Measurements from ENCODE around the gene SLC24A3.

Gene SLC24A3

DNA sequence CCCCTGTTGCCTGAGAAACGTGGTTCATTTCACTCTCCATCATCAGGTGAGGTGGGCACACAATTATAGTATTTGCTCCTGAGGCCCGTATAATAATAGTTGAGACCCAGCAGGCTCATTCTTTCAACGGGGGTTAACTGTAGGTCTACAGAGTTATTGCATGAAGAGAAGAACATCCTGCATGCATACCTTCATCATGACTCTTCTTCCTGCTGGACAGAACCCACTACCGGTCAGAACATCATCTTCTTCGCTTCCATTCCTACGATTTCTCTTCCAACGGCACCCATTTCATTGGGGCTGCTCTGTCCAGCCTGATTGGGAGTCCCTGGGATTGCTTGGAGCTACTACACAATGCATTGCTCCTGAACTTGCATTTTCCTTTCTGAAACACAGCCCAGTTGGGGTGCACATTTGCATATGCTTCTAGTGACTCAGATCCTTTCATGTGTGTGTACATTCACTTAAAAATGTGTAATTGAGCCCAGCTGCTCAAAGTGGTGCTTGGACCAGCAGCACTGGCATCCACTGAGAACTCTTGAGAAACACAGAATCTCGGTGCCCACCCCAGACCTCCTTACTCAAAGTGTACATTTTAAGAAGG is 57.4 kb downstream of the SLC24A3 start:
- in situ Hi-C loops (cut with MboI; ENCODE audit: low sequenced_read_pairs) = no loop called here

DNA sequence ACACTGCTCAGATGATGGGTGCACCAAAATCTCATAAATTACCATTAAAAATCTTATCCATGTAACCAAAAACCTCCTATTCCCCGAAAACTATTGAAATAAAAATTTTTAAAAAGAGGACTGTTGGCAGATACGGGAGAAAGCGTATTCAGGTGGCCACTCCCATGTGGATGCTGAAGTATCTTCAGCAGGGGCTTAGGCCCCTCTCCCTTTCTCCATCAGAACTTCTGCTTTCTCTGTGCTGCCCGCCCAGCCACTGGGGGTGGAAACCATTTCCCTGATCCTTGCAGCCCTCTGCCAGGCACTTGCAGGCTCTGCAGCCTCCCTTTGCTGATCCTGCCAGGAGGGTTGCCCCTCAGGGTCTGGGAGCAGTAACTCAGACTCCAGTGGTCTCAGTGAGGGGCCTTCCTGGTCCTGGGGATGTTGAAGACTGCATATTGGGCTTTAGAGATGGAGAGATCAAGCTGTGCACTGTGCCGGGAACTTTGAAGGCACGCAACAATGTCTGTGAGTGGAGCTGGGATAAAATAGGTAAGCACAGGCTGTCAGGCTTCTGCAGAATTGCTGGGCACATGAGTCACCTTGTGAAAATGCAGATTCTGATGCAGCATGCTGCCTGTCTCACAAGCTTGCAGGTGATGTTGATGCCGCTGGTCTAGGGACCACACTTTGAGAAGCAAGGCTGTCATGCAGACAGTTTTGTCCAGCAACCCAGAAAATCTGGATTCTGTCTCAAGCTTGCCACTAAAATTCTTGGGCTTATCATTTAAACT is 59.6 kb downstream of the SLC24A3 start:
- in situ Hi-C loops (cut with MboI; ENCODE audit: low sequenced_read_pairs) = no loop called here

DNA sequence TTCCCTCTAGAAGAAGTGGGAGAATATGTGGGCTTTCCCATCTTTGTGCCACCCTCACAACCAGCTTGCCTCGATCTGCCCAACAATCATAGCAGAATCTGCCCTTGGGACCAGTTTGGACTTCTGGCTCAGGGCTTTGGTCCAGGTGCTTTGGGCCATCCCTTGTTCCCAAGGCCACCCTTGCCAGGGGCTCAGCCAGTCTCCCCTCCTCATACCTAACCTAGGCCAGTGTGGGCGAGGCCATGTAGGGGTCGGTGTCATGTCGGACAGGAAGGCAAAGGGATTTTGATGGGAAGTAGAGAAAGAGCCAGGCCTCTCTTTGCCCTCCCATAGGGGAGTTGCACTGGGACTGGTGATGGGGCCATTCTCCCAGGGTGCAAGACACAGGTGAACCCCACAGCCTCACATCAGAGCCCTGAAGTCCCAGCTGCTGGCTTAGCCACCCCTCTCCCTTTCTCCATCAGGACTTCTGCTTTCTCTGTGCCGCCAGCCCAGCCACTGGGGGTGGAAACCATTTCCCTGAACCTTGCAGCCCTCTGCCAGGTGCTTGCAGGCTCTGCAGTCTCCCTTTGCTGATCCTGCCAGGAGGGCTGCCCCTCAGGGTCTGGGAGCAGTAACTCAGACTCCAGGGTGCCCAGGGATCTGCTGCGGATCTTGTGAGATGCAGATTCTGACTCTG is 60.7 kb downstream of the SLC24A3 start:
- in situ Hi-C loops (cut with MboI; ENCODE audit: low sequenced_read_pairs) = no loop called here

DNA sequence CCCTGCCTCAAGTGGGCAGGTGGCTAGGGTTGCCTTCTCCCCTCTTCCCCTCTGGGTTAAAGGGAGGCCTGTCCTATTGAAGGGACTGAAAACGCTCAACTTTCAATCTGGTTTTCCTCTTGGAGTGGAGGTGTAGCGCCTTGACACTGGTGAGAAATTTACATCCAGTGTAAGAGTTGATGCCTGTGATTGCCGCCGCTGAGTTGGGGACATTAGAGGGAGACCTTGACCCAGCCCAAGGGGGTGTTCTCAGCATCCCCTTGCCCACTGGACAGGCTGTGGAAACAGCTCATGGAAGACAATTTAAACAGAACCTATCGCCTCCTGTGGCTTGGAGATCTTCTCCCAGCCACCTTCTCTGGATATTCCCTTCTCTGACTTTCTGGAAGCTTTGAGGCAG is 61.6 kb downstream of the SLC24A3 start:
- in situ Hi-C loops (cut with MboI; ENCODE audit: low sequenced_read_pairs) = no loop called here

DNA sequence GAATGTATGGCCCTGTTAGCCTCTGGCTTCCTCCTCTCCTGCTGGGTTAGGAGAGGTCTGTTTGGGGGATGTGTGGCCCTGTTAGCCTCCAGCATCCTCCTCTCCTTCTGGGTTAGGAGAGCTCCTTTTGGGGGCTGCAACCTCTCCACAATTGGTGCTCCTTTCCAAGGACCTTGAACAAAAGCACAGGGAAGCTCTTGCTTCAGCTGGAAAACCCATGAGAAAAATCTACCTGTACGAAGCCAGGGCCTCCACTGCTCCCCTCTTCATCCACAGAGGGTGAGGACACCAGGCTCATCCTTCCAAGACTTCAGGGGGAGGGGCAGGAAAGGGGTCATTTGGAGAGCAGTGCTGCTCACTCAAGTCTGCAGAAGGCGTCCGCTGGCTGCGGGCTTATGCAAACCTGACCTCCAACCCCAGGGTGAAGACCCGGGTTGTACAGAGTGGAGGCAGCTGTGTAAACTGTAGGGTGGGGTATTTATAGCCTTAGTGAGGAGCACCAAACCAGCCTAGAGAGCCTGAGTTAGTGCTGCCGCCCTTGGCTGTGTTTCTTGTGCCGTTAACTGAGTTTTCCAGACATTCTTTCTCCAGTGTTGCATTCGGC is 62.1 kb downstream of the SLC24A3 start:
- in situ Hi-C loops (cut with MboI; ENCODE audit: low sequenced_read_pairs) = no loop called here

DNA sequence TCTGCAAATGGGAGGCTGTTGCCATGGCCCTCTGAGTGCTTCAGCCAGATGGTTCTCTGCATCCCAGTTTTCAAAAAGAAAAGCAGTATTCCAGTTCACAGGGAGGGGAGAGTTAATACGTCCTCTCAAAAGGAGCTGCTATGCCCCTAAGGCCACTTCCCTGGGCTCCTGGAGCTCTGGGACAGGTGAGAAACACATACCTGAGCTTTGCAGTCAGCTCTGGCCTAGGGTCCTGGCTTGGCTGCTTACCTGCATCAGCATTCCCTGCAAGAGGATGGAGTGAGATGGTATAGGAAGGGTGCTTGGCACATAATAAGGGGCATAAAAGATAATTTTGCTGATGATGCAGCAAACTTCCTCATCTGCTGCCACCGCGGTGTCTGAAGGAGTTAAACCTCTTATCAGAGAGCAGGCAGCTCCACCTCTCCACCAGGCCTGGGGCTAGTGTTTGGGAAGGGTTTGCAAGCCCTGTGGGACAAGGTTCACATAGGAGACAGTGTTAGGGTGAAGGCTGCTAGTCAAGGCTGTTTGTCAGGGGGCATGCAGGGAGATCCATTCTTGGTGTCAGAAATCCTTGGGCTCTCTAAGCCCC is 62.7 kb downstream of the SLC24A3 start:
- in situ Hi-C loops (cut with MboI; ENCODE audit: low sequenced_read_pairs) = no loop called here

DNA sequence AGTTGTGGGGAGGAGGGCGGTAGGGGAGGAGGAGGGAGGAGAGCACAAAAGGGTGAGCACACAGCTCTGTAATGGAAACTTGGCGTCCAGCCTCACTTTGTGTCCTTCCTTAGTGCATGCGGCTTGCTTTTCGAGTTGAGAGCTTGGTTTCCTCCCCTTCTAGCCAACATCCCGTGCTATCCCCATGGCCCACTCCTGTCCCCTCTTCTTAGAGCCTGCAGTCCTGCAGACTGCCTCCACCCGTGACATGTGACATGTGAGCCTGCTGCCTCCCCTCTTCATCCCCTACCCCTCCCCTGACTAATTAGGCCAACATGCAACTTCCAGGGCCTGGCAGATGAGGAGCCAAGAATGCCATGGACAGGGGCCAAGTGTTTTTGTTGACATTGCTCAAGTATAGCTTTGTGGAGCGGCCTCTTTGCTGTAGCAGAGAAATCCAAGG is 63.2 kb downstream of the SLC24A3 start:
- in situ Hi-C loops (cut with MboI; ENCODE audit: low sequenced_read_pairs) = no loop called here

DNA sequence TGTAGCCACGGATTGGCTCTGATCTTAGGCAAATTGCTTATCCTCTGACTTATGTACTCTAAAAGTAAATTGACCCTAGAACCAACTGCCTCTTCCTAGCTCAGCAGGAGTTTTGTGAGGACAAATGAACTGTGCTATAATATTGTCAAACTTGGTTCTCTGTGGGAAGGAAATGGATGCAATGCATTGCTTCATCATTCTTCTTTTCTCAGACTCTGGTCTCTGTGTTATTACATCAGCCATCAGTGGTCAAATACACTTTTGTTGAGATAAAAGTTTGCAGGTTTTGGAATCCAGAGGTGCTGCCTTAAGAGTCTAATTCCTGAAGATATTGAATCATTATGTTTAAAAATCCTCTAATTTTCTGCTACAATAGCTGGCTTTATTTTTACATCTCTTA is 64.9 kb downstream of the SLC24A3 start:
- in situ Hi-C loops (cut with MboI; ENCODE audit: low sequenced_read_pairs) = no loop called here

DNA sequence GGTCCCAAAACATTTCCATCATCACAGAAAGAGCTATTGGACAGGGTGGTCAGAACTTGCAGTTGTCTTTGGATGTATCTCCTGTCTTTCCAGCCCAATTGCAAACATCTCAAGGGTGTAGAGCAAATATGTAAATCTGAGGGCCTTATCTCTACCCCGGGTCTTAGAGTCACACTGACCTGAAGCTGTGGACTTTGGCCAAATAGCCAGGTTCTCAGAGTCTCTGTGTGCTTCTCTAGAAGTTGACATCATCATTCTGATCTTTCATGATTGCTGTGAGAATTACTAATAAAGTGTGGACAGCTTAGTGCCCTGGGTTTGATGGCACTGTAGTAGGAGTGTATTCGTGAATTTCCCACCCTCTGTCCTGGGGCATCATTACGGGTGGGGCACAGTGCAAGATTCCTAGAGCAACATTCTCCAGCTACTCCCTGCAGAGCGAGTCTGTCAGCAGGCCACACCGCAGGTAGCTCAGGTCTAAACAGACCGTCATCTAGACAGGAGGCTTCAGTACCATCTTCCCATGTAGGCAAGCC is 71.1 kb downstream of the SLC24A3 start:
- in situ Hi-C loops (cut with MboI; ENCODE audit: low sequenced_read_pairs) = no loop called here

DNA sequence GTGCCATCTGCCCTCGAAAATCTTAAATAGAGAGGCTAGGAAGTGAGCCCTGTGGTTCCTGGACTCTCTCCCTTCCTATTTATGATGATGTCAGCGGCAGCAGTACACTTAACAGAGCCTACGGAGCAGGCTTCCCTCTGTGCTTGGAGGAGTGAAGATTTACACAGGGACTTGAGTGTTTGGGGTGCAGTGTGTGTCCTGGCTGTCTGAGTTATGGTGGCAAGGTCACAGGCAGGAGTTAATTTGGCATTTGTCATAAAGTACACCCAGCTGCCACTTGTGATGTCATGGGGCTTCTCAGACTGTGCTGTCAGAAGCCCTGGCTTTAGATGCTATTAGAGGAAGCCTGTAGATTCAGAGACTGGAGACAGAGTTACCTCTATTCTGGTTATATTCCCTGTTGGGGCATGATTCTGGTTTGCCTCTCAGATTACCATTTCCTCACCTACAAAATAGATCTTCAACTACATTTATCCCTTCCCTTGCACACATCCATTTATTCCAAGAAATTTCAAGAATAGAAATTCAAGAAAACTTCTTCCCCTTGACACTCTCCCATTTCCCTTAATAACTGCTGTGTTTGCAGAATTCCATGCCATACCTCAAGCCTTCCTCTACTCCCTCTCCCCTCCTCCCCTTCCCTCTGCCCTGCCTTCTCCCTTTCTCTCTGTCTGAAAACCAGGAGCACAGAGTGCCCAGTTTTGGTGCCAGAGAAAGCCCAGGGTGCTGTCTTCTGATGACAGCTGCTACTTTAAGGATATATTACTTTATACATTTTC is 72.1 kb downstream of the SLC24A3 start:
- in situ Hi-C loops (cut with MboI; ENCODE audit: low sequenced_read_pairs) = no loop called here

DNA sequence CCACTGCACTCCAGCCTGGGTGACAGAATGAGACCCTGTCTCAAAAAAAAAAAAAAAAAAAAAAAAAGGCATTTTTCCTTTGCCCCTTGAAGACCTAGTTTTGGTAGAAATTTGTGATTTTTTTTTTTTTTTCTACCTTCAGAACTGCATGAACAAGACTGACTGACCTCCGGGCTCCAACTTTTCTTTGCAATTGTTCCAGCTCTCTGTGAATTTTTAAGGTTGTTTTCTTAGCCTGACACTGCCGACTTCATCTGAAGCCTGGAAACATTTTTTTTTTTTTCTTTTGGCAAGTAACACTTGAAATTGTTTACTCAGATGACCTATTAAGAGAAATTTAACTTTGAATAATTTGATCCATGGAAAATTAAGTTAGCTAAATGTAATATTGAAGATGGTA is 73.0 kb downstream of the SLC24A3 start:
- in situ Hi-C loops (cut with MboI; ENCODE audit: low sequenced_read_pairs) = no loop called here

DNA sequence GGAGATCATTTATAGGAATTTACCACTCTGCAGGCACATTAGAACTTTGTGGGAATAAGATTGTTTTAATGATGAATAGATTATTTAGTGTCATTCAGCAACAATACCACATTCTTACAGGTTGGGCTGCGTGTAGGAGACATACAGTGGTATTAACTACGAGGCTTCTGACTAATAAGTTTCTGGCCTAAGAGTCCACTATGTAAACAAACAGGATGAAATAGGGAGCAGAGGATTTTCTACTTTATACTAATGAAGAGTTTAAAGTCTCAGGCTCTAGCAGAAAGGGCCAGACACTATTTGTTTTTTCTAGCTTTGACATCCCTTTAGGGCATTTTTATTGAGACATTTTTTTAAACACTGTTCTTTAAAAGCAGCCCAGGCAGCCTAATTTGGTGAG is 75.6 kb downstream of the SLC24A3 start:
- in situ Hi-C loops (cut with MboI; ENCODE audit: low sequenced_read_pairs) = no loop called here

DNA sequence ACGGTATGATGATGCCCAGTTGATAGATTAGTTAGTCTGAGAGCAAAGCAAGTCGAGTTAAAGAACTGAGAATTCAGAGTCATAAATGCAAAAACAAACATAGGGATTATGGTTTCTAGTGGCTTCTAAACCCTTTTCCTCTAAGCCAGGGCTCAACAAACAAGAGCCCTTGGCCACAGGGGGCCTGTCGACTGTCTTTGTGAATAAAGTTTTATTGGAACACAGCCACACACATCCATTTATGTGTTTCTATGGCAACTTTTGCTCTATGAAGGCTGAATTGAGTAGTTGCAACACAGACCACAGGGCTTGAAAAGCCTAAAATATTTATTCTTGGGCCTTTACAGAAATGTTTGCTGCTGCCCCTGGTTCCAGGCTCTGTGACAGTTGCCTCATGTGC is 76.2 kb downstream of the SLC24A3 start:
- in situ Hi-C loops (cut with MboI; ENCODE audit: low sequenced_read_pairs) = no loop called here

DNA sequence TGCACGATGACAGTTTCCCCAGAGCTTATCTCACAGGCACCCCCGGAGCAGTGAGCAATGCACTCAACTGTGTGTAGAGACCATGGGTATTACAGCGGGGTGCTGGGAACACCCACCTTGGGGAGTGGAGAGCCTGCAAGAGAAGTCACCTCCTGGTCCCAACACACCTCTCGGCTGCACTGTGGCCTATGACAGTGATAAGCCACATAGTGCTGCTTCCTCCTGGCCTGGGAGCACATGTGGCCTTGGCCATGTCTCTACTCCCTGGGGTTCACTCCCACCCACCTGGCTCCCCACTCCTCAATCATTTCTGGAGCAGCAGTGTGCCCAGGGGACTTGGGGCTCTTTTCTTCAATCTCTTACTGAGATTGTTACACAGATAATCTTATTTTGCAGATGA is 77.0 kb downstream of the SLC24A3 start:
- in situ Hi-C loops (cut with MboI; ENCODE audit: low sequenced_read_pairs) = no loop called here

DNA sequence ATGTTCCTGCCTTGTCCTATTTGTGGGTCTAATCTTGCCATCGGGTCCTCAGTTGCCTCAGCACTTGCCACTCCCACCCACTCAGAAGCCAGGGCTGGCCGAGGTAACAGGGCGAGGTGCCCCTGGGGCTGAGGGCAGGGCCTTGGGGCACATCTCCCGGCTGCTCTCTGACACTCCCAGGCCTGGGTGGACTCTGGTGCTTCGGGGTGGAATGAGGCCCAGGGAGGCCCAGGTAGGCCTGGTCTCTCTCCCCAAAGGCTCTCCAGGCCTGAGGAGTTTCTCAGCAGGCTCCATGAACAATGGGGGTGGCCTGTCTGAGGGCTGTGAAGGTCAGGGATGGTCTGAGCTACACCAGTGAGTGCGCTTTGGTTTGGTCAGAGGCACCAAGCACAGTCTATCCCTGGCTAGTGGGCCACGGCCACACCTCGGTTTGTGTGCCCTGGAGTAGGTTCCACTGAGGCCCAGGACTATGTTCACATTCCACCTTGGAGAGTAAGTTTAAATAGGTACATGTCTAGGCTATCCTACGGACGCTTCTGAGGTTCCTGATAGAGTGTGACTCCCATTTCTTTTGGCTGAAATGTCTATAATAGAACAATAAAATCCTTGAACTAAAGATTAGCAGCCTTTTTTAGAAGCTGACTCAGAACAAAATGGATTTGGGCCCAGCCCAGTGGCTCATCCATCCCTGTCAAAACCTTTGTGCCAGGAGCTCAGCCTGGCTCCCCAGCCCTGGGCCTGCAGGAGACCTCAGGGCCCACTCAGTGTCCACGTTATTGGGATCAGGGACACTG is 78.8 kb downstream of the SLC24A3 start:
- in situ Hi-C loops (cut with MboI; ENCODE audit: low sequenced_read_pairs) = no loop called here

DNA sequence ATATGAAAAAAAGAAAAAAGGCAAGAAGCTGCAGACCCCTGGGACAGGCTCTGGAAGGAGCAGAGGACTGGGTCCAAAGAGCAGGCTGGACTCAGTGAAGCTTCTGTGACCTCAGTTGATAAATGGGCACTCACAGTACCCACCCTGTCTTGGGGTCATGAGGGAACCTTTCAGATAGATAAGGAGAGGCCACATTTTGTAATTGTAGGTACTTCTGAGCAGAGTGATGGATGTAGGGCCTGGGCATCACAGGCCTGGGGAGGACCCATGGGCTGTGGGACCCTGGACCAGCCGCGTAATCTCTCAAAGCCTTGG is 79.3 kb downstream of the SLC24A3 start:
- in situ Hi-C loops (cut with MboI; ENCODE audit: low sequenced_read_pairs) = no loop called here

DNA sequence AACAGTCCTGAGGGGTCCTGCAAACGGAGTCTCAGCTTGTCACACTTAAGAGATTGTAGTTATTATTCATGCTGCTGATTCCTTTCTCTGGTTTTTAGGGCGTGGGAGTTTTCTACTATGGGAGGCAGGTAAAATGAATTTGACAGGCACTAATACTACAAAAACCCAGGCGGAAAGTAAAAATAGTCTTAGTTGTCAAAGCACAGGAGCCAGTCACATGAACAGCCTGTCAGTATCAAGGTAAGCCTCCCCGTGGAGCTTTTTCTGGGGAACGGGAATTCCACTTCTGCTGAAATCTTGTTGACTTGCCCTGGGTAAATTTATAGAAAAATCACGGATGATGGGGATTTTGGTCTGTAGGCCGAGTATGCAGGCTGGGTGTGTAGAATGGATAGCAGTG is 79.8 kb downstream of the SLC24A3 start:
- in situ Hi-C loops (cut with MboI; ENCODE audit: low sequenced_read_pairs) = no loop called here

DNA sequence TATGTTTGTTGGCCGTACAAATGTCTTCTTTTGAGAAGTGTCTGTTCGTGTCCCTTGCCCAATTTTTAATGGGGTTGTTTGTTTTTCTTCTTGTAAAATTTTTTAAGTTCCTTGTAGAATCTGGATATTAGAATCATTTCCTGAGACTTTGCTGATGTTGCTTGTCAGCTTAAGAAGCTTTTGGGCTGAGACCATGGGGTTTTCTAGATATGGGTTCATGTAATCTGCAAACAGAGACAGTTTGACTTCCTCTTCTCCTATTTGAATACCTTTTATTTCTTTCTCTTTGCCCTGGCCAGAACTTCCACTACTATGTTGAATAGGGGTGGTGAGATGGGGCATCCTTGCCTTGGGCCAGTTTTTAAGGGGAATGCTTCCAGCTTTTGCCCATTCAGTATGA is 82.6 kb downstream of the SLC24A3 start:
- in situ Hi-C loops (cut with MboI; ENCODE audit: low sequenced_read_pairs) = no loop called here

DNA sequence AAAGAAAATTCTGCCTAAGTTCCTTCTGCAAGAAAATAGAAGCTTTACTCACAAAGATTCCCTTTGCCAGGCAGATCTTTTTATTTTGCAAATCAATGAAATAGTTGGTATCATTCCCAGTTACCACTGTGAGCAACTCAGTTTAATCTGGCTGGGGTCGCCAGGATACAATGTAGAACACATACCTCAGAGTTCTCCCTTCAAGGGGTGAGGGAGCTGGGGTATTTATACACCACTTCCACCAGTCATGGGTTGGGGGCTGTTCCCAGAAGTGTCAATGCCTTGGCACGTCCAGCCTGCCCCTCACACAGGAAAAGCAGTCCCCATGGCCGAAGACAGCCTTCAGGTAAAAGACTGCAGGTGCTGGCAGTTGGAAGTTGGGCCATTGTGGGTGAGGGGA is 86.2 kb downstream of the SLC24A3 start:
- in situ Hi-C loops (cut with MboI; ENCODE audit: low sequenced_read_pairs) = no loop called here

DNA sequence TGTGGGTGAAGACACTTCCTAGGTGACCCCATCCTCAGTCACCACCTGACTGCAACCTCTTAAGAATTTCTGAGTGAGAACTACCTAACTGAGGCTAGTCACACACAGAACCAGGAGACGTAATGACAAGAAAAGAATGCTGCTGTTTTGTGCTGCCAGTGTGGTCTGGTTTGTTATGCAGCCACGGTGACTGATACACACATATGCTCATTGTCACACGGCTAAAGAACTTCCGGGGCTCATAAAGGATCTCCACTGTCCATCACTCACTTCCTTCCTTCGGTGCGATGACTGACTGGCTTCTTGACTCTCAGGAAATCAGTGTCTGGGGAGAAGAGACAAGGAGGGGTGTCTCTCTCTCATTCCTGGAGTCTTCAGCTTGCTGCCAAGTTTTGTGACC is 88.0 kb downstream of the SLC24A3 start:
- in situ Hi-C loops (cut with MboI; ENCODE audit: low sequenced_read_pairs) = no loop called here
